ENCODE measurements around the gene PCGF6.

DNA sequence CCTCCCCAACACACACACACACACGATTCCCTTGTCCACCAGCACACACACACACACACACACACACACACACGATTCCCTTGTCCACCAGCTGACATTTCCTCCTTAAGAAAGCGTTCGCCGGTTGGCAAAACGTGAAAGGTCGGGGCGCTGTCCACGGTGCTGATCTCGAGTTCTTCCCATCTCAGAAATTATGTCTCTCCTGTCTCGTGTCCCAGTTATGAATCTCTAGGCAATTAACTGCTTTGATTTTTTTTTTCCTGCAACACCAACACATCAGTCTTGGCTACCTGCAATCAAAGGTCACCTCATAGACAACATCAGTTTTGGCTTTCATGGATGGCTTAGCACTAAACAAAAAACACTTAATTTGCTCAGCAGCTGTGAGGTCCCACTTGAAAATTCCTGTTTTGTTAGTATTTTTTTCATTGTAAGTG lies 72.1 kb downstream of the PCGF6 start:
- no peak for TF ChIP-seq POLR2A (IDR thresholded peaks at IDR 0.05)
- TF ChIP-seq, protein P1, sequence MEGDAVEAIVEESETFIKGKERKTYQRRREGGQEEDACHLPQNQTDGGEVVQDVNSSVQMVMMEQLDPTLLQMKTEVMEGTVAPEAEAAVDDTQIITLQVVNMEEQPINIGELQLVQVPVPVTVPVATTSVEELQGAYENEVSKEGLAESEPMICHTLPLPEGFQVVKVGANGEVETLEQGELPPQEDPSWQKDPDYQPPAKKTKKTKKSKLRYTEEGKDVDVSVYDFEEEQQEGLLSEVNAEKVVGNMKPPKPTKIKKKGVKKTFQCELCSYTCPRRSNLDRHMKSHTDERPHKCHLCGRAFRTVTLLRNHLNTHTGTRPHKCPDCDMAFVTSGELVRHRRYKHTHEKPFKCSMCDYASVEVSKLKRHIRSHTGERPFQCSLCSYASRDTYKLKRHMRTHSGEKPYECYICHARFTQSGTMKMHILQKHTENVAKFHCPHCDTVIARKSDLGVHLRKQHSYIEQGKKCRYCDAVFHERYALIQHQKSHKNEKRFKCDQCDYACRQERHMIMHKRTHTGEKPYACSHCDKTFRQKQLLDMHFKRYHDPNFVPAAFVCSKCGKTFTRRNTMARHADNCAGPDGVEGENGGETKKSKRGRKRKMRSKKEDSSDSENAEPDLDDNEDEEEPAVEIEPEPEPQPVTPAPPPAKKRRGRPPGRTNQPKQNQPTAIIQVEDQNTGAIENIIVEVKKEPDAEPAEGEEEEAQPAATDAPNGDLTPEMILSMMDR (IDR thresholded peaks at IDR 0.05) = no peak

Measured in prostate gland (tissue), 2 donors.